H1 (cell line): ENCODE results near the gene FAM149A. TPM values are rescaled to one million over a fixed set of nuclear protein-coding genes. Genes with fewer than 3 reads are reported as not detected.

ENCODE experiments used
- JUN ChIP-seq: IDR thresholded peaks from 2 replicates; pipeline ENCODE4 v1.6.1; 2011; ENCODE audit warnings: low read depth, mild to moderate bottlenecking, improper control_type of control experiment, low read length
- PHF8 ChIP-seq: fragments of 200-600 bp; sonication (generic); conservative IDR thresholded peaks from 2 replicates; pipeline ENCODE4 v1.7.1; 2012; ENCODE audit warnings: low read depth, mild to moderate bottlenecking, inconsistent platforms, low read length, moderate library complexity
- SP4 ChIP-seq: IDR thresholded peaks from 2 replicates; pipeline ENCODE4 v1.6.1; 2012; ENCODE audit warnings: low read length, inconsistent platforms
- TAF7 ChIP-seq: optimal IDR thresholded peaks from 2 replicates; pipeline ENCODE3; 2011; ENCODE audit warnings: low read depth, mild to moderate bottlenecking, inconsistent platforms, low read length, moderate library complexity, borderline replicate concordance
- TEAD4 ChIP-seq: IDR thresholded peaks from 2 replicates; pipeline ENCODE4 v1.6.1; 2012; ENCODE audit warnings: low read depth, low read length, inconsistent platforms, mixed read lengths
- polyA plus RNA-seq, 7 experiments: library from polyadenylated mRNA; depleted of rRNA in 3 of 7; stranded (reverse) in 5 of 7; unstranded in 2 of 7; fragments of >200 nt in 5 of 7; fragments of 200-250 nt in 2 of 7; gene quantifications; 1 replicate in 5 of 7; 2 replicates in 1 of 7; 4 replicates in 1 of 7; pipeline versions ENCODE4 v1.2.1 to v1.2.3, GENCODE V29; 2011 to 2013; ENCODE audit warnings: missing spikeins in 2 of 7, mixed read lengths in 2 of 7
- total RNA-seq: library from RNA; stranded (reverse); fragmentation: NEBNext Ultra II Directional; extraction: Animal tissue kit (Norgen Biotek cat#: 25700); gene quantifications from 2 replicates; pipeline ENCODE4 v1.2.1, GENCODE V29; 2021
- TF ChIP-seq, protein P1 (sequence below): IDR thresholded peaks from 2 replicates; pipeline ENCODE4 v1.6.1; 2012; ENCODE audit warnings: inconsistent platforms

FAM149A gene
- total and polyA plus RNA-seq, 2 of the 8 experiments (the other 6 are each of a cell fraction or from before 2014, with no cell fraction given) = 6.1 to 8.5 TPM

DNA sequence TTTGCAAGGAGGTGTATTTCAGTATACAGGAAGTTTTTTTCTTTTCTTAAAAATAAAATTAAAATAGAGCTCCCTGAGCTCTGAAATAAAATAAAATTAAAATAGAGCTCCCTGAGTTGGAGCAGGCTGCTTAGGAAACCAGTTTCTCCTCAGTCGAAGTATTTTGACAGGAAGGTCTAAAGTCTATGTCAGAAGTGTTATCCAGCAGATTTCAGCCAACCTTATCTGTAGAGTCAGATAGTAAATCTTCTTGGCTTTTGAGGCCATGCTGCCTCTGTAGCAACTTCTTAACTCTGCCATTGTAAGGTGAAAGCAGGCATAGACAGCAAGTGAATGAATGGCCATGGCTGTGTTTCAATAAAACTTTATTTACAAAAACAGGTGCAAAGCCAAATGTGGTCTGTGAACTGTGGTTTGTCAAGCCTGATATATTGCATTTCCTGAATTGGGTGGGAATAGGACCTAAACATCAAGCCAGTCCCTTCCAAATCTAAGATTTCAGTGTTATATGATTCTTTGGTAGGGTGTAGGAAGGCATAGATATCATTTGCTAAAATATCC, 113.3 kb downstream of the FAM149A start (continued):
- TF ChIP-seq SP4 (no peak), JUN (no peak), PHF8 (no peak), TAF7 (no peak), TEAD4 (no peak)
- TF ChIP-seq, protein P1, sequence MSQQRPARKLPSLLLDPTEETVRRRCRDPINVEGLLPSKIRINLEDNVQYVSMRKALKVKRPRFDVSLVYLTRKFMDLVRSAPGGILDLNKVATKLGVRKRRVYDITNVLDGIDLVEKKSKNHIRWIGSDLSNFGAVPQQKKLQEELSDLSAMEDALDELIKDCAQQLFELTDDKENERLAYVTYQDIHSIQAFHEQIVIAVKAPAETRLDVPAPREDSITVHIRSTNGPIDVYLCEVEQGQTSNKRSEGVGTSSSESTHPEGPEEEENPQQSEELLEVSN = no peak
